HL-60 (cell line): ENCODE measurements around the gene RAPGEF4.

Experiments used
- POLR2AphosphoS5 ChIP-seq: IDR thresholded peaks from 2 replicates; pipeline ENCODE4 v1.6.1; 2012; ENCODE audit warnings: low read depth
- TF ChIP-seq, protein P1 (sequence below): IDR thresholded peaks from one replicate; pipeline ENCODE4 v1.5.1; 2011; ENCODE audit warnings: low read length, control low read depth, inconsistent platforms; ENCODE audit not compliant: insufficient read depth
- TF ChIP-seq, protein P2 (sequence below): IDR thresholded peaks from 2 replicates; pipeline ENCODE4 v1.6.1; 2012; ENCODE audit warnings: low read depth; ENCODE audit not compliant: insufficient replicate concordance

DNA sequence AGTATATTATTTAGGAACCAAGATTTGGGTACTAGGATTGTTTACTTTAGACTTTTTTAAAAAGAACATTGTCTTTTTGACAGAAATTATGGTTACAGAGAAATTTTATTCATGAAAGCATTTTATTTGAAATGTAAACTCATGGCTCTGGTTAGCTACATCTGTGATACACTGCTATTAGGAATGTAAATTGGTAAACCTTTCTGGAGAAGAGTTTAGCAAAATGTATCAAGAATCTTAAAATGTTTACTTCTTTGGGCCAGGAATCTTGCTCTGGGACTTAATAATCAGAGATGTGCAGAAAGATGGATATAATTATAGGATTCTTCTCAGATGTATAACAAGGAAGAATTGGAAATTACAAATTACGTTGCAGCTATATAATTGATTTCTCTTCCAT lies 359.7 kb downstream of the RAPGEF4 start:
- TF ChIP-seq, protein P1, sequence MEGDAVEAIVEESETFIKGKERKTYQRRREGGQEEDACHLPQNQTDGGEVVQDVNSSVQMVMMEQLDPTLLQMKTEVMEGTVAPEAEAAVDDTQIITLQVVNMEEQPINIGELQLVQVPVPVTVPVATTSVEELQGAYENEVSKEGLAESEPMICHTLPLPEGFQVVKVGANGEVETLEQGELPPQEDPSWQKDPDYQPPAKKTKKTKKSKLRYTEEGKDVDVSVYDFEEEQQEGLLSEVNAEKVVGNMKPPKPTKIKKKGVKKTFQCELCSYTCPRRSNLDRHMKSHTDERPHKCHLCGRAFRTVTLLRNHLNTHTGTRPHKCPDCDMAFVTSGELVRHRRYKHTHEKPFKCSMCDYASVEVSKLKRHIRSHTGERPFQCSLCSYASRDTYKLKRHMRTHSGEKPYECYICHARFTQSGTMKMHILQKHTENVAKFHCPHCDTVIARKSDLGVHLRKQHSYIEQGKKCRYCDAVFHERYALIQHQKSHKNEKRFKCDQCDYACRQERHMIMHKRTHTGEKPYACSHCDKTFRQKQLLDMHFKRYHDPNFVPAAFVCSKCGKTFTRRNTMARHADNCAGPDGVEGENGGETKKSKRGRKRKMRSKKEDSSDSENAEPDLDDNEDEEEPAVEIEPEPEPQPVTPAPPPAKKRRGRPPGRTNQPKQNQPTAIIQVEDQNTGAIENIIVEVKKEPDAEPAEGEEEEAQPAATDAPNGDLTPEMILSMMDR, result no peak
- TF ChIP-seq, protein P2, sequence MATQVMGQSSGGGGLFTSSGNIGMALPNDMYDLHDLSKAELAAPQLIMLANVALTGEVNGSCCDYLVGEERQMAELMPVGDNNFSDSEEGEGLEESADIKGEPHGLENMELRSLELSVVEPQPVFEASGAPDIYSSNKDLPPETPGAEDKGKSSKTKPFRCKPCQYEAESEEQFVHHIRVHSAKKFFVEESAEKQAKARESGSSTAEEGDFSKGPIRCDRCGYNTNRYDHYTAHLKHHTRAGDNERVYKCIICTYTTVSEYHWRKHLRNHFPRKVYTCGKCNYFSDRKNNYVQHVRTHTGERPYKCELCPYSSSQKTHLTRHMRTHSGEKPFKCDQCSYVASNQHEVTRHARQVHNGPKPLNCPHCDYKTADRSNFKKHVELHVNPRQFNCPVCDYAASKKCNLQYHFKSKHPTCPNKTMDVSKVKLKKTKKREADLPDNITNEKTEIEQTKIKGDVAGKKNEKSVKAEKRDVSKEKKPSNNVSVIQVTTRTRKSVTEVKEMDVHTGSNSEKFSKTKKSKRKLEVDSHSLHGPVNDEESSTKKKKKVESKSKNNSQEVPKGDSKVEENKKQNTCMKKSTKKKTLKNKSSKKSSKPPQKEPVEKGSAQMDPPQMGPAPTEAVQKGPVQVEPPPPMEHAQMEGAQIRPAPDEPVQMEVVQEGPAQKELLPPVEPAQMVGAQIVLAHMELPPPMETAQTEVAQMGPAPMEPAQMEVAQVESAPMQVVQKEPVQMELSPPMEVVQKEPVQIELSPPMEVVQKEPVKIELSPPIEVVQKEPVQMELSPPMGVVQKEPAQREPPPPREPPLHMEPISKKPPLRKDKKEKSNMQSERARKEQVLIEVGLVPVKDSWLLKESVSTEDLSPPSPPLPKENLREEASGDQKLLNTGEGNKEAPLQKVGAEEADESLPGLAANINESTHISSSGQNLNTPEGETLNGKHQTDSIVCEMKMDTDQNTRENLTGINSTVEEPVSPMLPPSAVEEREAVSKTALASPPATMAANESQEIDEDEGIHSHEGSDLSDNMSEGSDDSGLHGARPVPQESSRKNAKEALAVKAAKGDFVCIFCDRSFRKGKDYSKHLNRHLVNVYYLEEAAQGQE, result no peak
- no peak for TF ChIP-seq POLR2AphosphoS5
